ENCODE results near the gene DRGX. TPM values are rescaled to one million over a fixed set of nuclear protein-coding genes. Genes with fewer than 3 reads are reported as not detected.

Gene DRGX
- polyA plus RNA-seq (2011; rRNA removed) (not detected in 2 replicates), polyA minus RNA-seq (2011; rRNA and poly(A)+ RNA removed) (not detected in 2 replicates)

GRCh38 chr10:49395741-49396665 is at the start of gene DRGX:
Gene DRGX, minus strand, starts transcription at chr10:49396089. Its CDS starts 649 bp downstream, at chr10:49395440.
- no peak for DNase-seq (ENCODE audit: low read depth, low spot score)
- ChIA-PET CTCF (no interaction called here), POLR2A (no interaction called here)
- peaks cover 9% of the 10 kb centered on the region; the same call in 1 of the 2 replicates for H3K9me3 ChIP-seq (ENCODE audit: control insufficient read depth, insufficient read depth, low read length)
- no peak for TF ChIP-seq CTCF (IDR thresholded peaks at IDR 0.05; ENCODE audit: low read depth, low read length)
- H3K4me3 ChIP-seq (ENCODE audit: low read depth, low read length): no peak within 1 kb of the TSS
- H3K27me3 ChIP-seq (ENCODE audit: control insufficient read depth, insufficient read depth, low read length): peaks cover 66% of the 10 kb centered on the region
- H3K27ac ChIP-seq (ENCODE audit: low read depth, low read length): no peak within 1 kb of the TSS

GRCh38 chr10:49444349-49444748 is 48.5 kb upstream of the DRGX start:
- H3K9me3 ChIP-seq (ENCODE audit: control insufficient read depth, insufficient read depth, low read length): no peaks in the 10 kb centered on the region; the same call in 1 of the 2 replicates
- CTCF ChIA-PET: interaction anchor here (0.6 to 2.2 kb wide), 3 partner anchors 37 to 268 kb away, joined by 3 to 7 read pairs (median 3); no protein-coding TSS in a partner anchor
- no peak for TF ChIP-seq CTCF (IDR thresholded peaks at IDR 0.05; ENCODE audit: low read depth, low read length)
- H3K4me3 ChIP-seq (ENCODE audit: low read depth, low read length): no peak overlapping the region
- peaks cover 7% of the 10 kb centered on the region for H3K27me3 ChIP-seq (ENCODE audit: control insufficient read depth, insufficient read depth, low read length)
- POLR2A ChIA-PET: no interaction called here
- no peak overlapping the region for H3K27ac ChIP-seq (ENCODE audit: low read depth, low read length)
- DNase-seq (ENCODE audit: low read depth, low spot score): no peak

- H3K27ac ChIP-seq (ENCODE audit: low read depth, low read length): no peak overlapping the region
- CTCF ChIA-PET: interaction anchor here (0.8 to 2.0 kb wide), 2 partner anchors 35 to 69 kb away, joined by 4 to 5 read pairs; no protein-coding TSS in a partner anchor
- H3K27me3 ChIP-seq (ENCODE audit: control insufficient read depth, insufficient read depth, low read length): peaks cover 7% of the 10 kb centered on the region
- H3K4me3 ChIP-seq (ENCODE audit: low read depth, low read length): no peak overlapping the region
- no peak for DNase-seq (ENCODE audit: low read depth, low spot score)
- no peaks in the 10 kb centered on the region; the same call in 1 of the 2 replicates for H3K9me3 ChIP-seq (ENCODE audit: control insufficient read depth, insufficient read depth, low read length)
- POLR2A ChIA-PET: no interaction called here
- TF ChIP-seq CTCF (IDR thresholded peaks at IDR 0.05; ENCODE audit: low read depth, low read length): no peak
These were observed 47.0 kb upstream of the DRGX start for GRCh38 chr10:49442863-49443262.

GRCh38 chr10:49441488-49442476 is 45.9 kb upstream of the DRGX start:
- H3K27ac ChIP-seq (ENCODE audit: low read depth, low read length): no peak overlapping the region
- POLR2A ChIA-PET: no interaction called here
- peaks cover 7% of the 10 kb centered on the region for H3K27me3 ChIP-seq (ENCODE audit: control insufficient read depth, insufficient read depth, low read length)
- CTCF ChIA-PET: interaction anchor here (0.8 to 2.0 kb wide), 2 partner anchors 34 to 70 kb away, joined by 4 to 5 read pairs; no protein-coding TSS in a partner anchor
- no peaks in the 10 kb centered on the region; the same call in 1 of the 2 replicates for H3K9me3 ChIP-seq (ENCODE audit: control insufficient read depth, insufficient read depth, low read length)
- DNase-seq (ENCODE audit: low read depth, low spot score): no peak
- H3K4me3 ChIP-seq (ENCODE audit: low read depth, low read length): peak overlapping the region; percentile 38
- no peak for TF ChIP-seq CTCF (IDR thresholded peaks at IDR 0.05; ENCODE audit: low read depth, low read length)

All from AG04450 (cell line).